Fibroblast of mammary gland (primary cell): ENCODE measurements around the gene RCN1.
"Not testable (repeated sequence)": the region's sequence is repeated elsewhere in the genome, so short reads cannot be mapped to it uniquely, and the experiment has no call there.

Experiments used
- DNase-seq: peaks from one replicate; pipeline ENCODE4 v3.0.0-alpha.2; 2010; ENCODE audit warnings: low read depth
- H3K4me3 ChIP-seq: 2 replicates; pipeline ENCODE4 v1.5.1; 2011; ENCODE audit warnings: low read depth, mild to moderate bottlenecking, low read length, moderate library complexity; ENCODE audit not compliant: control insufficient read depth
- CTCF ChIP-seq: conservative IDR thresholded peaks from 2 replicates; pipeline ENCODE4 v1.5.1; 2011; ENCODE audit warnings: low read depth, low read length, inconsistent platforms; ENCODE audit not compliant: control insufficient read depth, insufficient read depth

RCN1 gene

GRCh38 chr11:32118025-32118974 lies 27.4 kb downstream of the RCN1 start:
- H3K4me3 ChIP-seq = no peak overlapping the region
- DNase-seq = peak; percentile 79
- no peak for TF ChIP-seq CTCF

GRCh38 chr11:32119139-32119538 lies 28.3 kb downstream of the RCN1 start:
- not testable (repeated sequence) for H3K4me3 ChIP-seq, DNase-seq

GRCh38 chr11:32121012-32121411 lies 30.1 kb downstream of the RCN1 start:
- H3K4me3 ChIP-seq = no peak overlapping the region
- DNase-seq = no peak
- TF ChIP-seq CTCF = no peak

GRCh38 chr11:32122200-32122599 lies 31.3 kb downstream of the RCN1 start:
- DNase-seq = no peak
- H3K4me3 ChIP-seq = no peak overlapping the region
- no peak for TF ChIP-seq CTCF

- H3K4me3 ChIP-seq = no peak overlapping the region
- TF ChIP-seq CTCF = no peak
These were observed 40.4 kb downstream of the RCN1 start for GRCh38 chr11:32131321-32131720.

GRCh38 chr11:32136657-32137056 lies 45.8 kb downstream of the RCN1 start:
- peak; percentile 14 for DNase-seq
- no peak for TF ChIP-seq CTCF
- H3K4me3 ChIP-seq = no peak overlapping the region

More at GRCh38 chr11:32131321-32131720, 40.4 kb downstream of the RCN1 start:
- DNase-seq = no peak

GRCh38 chr11:32137263-32137662 lies 46.4 kb downstream of the RCN1 start:
- TF ChIP-seq CTCF = no peak
- H3K4me3 ChIP-seq = no peak overlapping the region
- peak; percentile 97 for DNase-seq
